GM18867 (cell line): ENCODE data around the gene SLC16A2.
"Not testable (repeated sequence)": the region's sequence is repeated elsewhere in the genome, so short reads cannot be mapped to it uniquely, and the experiment has no call there.

Experiments used
- ATAC-seq: cut with Tn5 transposase; IDR thresholded peaks from one replicate; pipeline ENCODE4 v1.9.1; 2021; ENCODE audit warnings: mild to moderate bottlenecking, moderate library complexity; ENCODE audit not compliant: unreplicated experiment

SLC16A2 gene

GRCh38 chrX:74445099-74445498 lies 23.8 kb downstream of the SLC16A2 start:
- ATAC-seq: no peak

- ATAC-seq: no peak
Measured at GRCh38 chrX:74446876-74447275, 25.6 kb downstream of the SLC16A2 start.

GRCh38 chrX:74448669-74449068 lies 27.4 kb downstream of the SLC16A2 start:
- ATAC-seq: no peak

GRCh38 chrX:74449322-74449936 lies 28.1 kb downstream of the SLC16A2 start:
- ATAC-seq: no peak

DNA sequence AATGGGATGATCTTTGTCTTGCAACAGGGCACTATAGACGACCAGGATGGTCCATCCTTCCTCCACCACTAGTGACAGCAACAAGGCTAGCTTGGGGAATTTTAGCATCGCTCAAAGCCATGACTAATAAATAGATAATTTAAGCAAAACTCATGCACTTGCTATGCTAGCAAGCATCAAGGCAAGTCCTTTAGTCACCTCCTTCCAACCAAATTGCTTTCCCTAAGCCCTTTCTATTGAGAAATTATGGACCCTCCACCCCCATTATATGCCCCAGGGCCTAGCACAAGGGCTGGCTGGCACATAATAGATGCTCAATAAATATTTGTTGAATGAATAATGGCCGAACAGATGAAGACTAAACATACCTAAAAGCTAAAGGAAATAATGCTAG lies 28.6 kb downstream of the SLC16A2 start:
- no peak for ATAC-seq

DNA sequence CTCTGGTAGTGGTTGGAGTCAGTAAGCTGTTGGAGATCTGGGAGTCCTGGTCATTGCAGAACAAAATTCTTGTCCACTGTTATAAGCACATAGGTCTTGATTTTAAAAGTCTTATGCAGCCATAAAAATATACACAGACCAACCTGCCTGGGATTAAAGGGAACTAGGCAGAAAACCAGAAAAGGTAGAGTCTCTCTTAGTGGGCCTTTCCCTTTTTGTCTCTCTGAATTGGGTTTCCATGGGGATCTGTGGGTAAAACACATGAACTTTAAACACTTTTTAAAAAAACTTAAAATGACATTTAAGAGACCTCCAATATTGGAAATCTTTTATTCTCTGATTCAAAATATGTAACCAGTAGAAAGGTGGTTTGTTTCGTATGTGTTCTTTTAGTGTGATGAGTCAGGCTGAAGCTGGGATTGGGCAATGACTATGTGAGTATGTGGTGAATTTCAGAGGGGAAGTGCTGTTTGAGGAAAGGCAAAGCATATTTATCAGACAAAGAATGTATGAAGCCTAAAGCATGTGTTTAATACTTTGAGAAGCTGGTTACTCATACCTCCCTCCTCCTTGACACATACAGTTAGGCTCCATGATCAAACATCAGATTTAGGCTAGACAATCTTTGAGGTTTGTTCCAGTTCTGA lies 29.6 kb downstream of the SLC16A2 start:
- ATAC-seq: no peak

DNA sequence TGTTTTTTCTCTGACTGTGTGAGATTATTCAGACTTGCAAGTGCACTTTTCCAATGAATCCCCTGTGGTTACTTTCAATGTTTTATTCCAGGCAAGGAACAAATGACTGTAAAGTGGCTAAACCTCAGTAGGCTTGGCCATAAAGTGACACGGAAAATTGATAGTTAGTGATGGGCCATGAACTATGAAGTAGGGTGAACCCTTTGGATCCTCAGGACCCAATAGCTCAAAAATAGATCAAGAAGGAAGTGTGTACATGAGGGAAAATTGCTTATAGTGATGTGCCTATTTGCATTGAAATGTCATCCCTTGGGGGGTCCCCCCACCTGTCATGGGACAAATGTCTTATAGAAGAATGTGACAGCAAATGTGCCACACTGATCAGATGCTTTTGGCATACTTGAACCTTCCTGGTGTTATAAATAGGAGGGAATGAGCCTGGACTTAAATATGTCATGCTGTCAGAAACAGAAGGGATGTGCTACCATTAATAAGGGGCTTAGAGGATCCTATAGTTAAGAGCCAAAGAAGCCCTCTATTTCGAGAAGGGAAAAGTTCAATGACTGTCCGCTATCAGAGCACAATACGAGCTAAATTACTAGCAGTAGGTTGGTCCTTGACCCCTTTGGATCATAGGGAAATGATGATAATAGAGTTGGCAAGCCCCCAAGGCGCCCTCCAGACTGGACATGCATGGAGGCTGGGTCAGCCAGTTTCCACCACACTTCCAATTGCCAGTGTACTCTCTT lies 30.3 kb downstream of the SLC16A2 start:
- no peak for ATAC-seq

GRCh38 chrX:74452199-74452481 lies 30.8 kb downstream of the SLC16A2 start:
- no peak for ATAC-seq

DNA sequence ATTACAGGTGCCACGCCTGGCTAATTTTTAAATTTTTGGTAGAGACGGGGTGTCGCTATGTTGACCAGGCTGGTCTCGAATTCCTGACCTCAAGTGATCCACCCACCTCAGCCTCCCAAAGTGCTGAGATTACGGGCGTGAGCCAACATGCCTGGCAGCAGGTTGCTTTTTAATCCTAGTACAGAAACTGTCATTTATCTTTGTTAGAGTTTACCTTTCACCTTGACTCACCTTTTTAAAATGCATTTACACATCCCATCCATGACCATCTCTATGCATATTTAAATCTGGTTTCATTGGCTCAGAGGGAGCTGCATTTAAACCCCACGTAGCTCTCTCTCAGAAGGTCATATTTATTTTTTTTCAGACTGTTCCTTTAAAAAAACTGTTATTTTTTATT lies 31.9 kb downstream of the SLC16A2 start:
- no peak for ATAC-seq

GRCh38 chrX:74454233-74454632 lies 32.9 kb downstream of the SLC16A2 start:
- ATAC-seq: not testable (repeated sequence)

GRCh38 chrX:74458736-74459135 lies 37.4 kb downstream of the SLC16A2 start:
- ATAC-seq: no peak

- no peak for ATAC-seq
Measured at GRCh38 chrX:74461384-74461783, 40.1 kb downstream of the SLC16A2 start.

DNA sequence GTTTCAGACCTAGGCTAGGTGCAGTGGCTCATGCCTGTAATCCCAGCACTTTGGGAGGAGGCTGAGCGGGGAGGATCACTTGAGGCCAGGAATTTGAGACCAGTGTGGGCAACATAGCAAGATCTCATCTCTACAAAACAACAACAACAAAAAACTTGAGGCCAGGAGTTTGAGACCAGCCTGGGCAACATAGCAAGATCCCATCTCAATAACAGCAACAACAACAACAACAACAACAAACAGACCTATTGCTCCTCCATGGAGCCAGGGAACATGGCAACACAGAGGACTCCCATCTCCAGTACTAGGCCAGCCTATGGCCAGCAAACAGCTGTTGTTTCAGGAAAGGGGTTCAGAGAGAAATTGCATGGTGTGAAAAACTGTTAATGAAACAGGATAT lies 43.4 kb downstream of the SLC16A2 start:
- ATAC-seq: no peak

- ATAC-seq: no peak
Measured at GRCh38 chrX:74465424-74465823, 44.1 kb downstream of the SLC16A2 start.

GRCh38 chrX:74467656-74468055 lies 46.4 kb downstream of the SLC16A2 start:
- no peak for ATAC-seq

DNA sequence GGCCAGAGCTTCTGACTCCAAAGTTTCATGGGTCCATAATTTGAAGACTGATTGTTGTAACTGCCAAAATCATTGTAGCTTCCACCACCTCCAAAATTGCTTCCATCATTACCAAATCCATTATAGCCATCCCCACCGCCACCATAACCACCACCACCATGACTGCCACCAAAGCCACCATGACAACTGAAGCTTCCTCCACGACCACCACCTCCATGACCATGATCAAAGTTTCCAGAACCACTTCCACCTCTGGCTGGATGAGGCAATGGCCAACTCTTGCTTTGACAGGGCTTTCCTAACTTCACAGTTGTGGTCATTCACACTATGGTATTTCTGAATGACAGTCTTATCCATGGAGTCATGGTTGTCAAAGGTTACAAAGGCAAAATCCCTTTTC lies 51.8 kb downstream of the SLC16A2 start:
- not testable (repeated sequence) for ATAC-seq

GRCh38 chrX:74490247-74490646 lies 69.0 kb downstream of the SLC16A2 start:
- no peak for ATAC-seq

GRCh38 chrX:74492720-74493201 lies 71.5 kb downstream of the SLC16A2 start:
- ATAC-seq: no peak

- ATAC-seq: no peak
Measured at GRCh38 chrX:74493806-74494205, 72.5 kb downstream of the SLC16A2 start.

GRCh38 chrX:74498924-74499323 lies 77.6 kb downstream of the SLC16A2 start:
- no peak for ATAC-seq

DNA sequence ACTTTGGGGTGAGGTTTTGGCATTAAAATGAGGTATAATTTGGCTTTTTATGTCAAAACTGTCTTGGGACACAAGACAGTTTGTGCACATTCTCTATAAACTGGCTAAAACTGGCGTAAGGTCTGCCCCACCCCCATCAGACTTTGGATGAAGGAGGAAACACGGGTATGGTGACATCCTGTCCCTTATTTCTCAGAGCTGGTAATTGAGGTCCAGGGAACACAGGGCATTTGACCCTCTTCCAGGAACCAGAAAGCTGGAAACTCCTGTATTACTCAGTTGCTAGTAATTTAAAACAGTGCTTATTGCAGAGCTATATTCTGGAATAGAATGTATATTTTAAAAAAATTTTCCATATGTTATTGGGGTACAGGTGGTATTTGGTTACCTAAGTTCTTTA lies 78.8 kb downstream of the SLC16A2 start:
- ATAC-seq: no peak

GRCh38 chrX:74500555-74500954 lies 79.3 kb downstream of the SLC16A2 start:
- no peak for ATAC-seq
